Adipocyte (in vitro differentiated cells): Measurements from ENCODE around the gene DHRSX.

Experiments
- DNase-seq: peaks from one replicate; pipeline ENCODE4 v3.0.0-alpha.2; 2015; ENCODE audit warnings: low read depth
- H3K27me3 ChIP-seq: replicated peaks from 2 replicates; pipeline ENCODE4 v1.7.0; 2013; ENCODE audit warnings: mild to moderate bottlenecking, low read length, moderate library complexity; ENCODE audit not compliant: control insufficient read depth, insufficient read depth
- H3K36me3 ChIP-seq: 2 replicates; pipeline ENCODE4 v1.7.0; 2013; ENCODE audit warnings: low read length, mild to moderate bottlenecking, moderate library complexity; ENCODE audit not compliant: control insufficient read depth, insufficient read depth, severe bottlenecking
- H3K4me1 ChIP-seq: 2 replicates; pipeline ENCODE4 v1.7.0; 2013; ENCODE audit warnings: mild to moderate bottlenecking, low read length, moderate library complexity; ENCODE audit not compliant: control insufficient read depth, insufficient read depth
- H3K4me3 ChIP-seq: 2 replicates; pipeline ENCODE4 v1.7.0; 2013; ENCODE audit warnings: mild to moderate bottlenecking, low read length, moderate library complexity
- H3K9ac ChIP-seq: 2 replicates; pipeline ENCODE4 v1.7.0; 2013; ENCODE audit warnings: mild to moderate bottlenecking, low read length, moderate library complexity
- H3K9me3 ChIP-seq: 2 replicates; pipeline ENCODE4 v1.7.0; 2013; ENCODE audit warnings: mild to moderate bottlenecking, low read length, moderate library complexity; ENCODE audit not compliant: control insufficient read depth

Gene DHRSX

GRCh38 chrX:2176733-2177132 lies 324.0 kb downstream of the DHRSX start:
- Histone ChIP-seq H3K9me3 (no peaks in the 10 kb centered on the region), H3K4me1 (no peaks in the 10 kb centered on the region), H3K27me3 (no peaks in the 10 kb centered on the region), H3K4me3 (no peak overlapping the region), H3K36me3 (no peaks in the 10 kb centered on the region), H3K9ac (no peak overlapping the region)
- DNase-seq, result no peak

- no peak for DNase-seq
- no peaks in the 10 kb centered on the region for H3K36me3 ChIP-seq
- no peaks in the 10 kb centered on the region for H3K4me1 ChIP-seq
- no peaks in the 10 kb centered on the region for H3K27me3 ChIP-seq
- no peaks in the 10 kb centered on the region for H3K9me3 ChIP-seq
- no peak overlapping the region for H3K9ac ChIP-seq
- no peak overlapping the region for H3K4me3 ChIP-seq
These were observed 324.5 kb downstream of the DHRSX start for GRCh38 chrX:2176274-2176673.

GRCh38 chrX:2172359-2172758 lies 328.4 kb downstream of the DHRSX start:
- no peak for DNase-seq
- no peaks in the 10 kb centered on the region for H3K36me3 ChIP-seq

More at GRCh38 chrX:2172359-2172758, 328.4 kb downstream of the DHRSX start:
- no peaks in the 10 kb centered on the region for H3K27me3 ChIP-seq
- H3K4me1 ChIP-seq, result no peaks in the 10 kb centered on the region
- H3K9ac ChIP-seq, result no peak overlapping the region
- no peak overlapping the region for H3K4me3 ChIP-seq
- no peaks in the 10 kb centered on the region for H3K9me3 ChIP-seq
